Heart right ventricle (tissue), 16 donors: ENCODE results near the gene ID2. TPM values are rescaled to one million over a fixed set of nuclear protein-coding genes. Genes with fewer than 3 reads are reported as not detected.

Experiments used
- ATAC-seq, 8 donors: fragments of 200-7000 bp; cut with Tn5 transposase; one replicate each; pipeline ENCODE4 v1.9.1; 2020; ENCODE audit warnings: mild to moderate bottlenecking in 8 of 8, moderate library complexity in 8 of 8, moderate number of reproducible peaks in 1 of 8
- DNase-seq, 2 donors: peaks; one replicate each; pipeline ENCODE4 v3.0.0-alpha.2; 2020
- H3K27ac ChIP-seq, 10 donors: fragments of 200-600 bp; sonication (generic) in 2 of 10; one replicate each; pipeline versions ENCODE4 v1.5.0 to v1.8.0; 2020 to 2022; ENCODE audit warnings: mild to moderate bottlenecking in 3 of 10
- H3K27me3 ChIP-seq, 7 donors: fragments of 200-600 bp; one replicate each; pipeline ENCODE4 v1.8.0; 2021 to 2022; ENCODE audit warnings: mild to moderate bottlenecking in 2 of 7
- H3K36me3 ChIP-seq, 9 donors: fragments of 200-600 bp; sonication (generic) in 1 of 9; one replicate each; pipeline versions ENCODE4 v1.5.0 to v1.8.0; 2020 to 2022; ENCODE audit warnings: mild to moderate bottlenecking in 2 of 9
- H3K4me1 ChIP-seq, 9 donors: fragments of 200-600 bp; sonication (generic) in 1 of 9; one replicate each; pipeline versions ENCODE4 v1.5.0 to v1.8.0; 2020 to 2022; ENCODE audit warnings: mild to moderate bottlenecking in 4 of 9
- H3K4me3 ChIP-seq, 10 donors: fragments of 200-600 bp; sonication (generic) in 2 of 10; one replicate each; pipeline versions ENCODE4 v1.5.0 to v1.8.0; 2020 to 2022; ENCODE audit warnings: mild to moderate bottlenecking in 7 of 10, moderate library complexity in 2 of 10
- H3K9me3 ChIP-seq, 11 donors: fragments of 200-600 bp in 10 of 11; sonication (generic) in 2 of 11; one replicate each; pipeline versions ENCODE4 v1.5.0 to v1.8.0; 2013 to 2022; ENCODE audit warnings: mild to moderate bottlenecking in 2 of 11, control low read depth in 1 of 11, moderate library complexity in 1 of 11
- CTCF ChIP-seq, 9 donors: fragments of 200-600 bp; sonication (generic) in 2 of 9; IDR thresholded peaks; one replicate each; pipeline versions ENCODE4 v1.5.0 to v1.8.0; 2021 to 2022; ENCODE audit warnings: antibody characterized with exemption in 9 of 9, mild to moderate bottlenecking in 5 of 9, moderate library complexity in 1 of 9
- WGBS, 2 donors: extraction: QIAGEN DNeasy Blood & Tissue Kit; methylation state at CpG; one replicate each; pipeline ENCODE4 v1.1.7; 2013; ENCODE audit warnings: inconsistent platforms in 1 of 2; 5-methylcytosine and 5-hydroxymethylcytosine counted together
- intact Hi-C, 10 donors: fragments of 100-400 bp; cut with DNase I; formaldehyde crosslinking; loops; one replicate each; pipeline versions ENCODE4 v1.11.1 to v1.14.2; 2022
- polyA plus RNA-seq, 2 donors: library from polyadenylated mRNA; stranded (reverse); fragments of 200-250 nt; gene quantifications; one replicate each; pipeline ENCODE4 v1.2.3, GENCODE V29; 2013
- total RNA-seq, 10 donors: library from RNA; stranded (reverse); fragmentation: NEBNext Ultra II Directional in 3 of 10; extraction: Animal tissue kit (Norgen Biotek cat#: 25700) in 3 of 10; gene quantifications; one replicate each; pipeline versions ENCODE4 v1.2.1 to v1.2.4, GENCODE V29; 2021 to 2023
- donor health status: Arrhythmogenic right ventricular cardiomyopathy.
- donor health status: ischemic (EF 13 %, LVEDD 7.1; RV severe dilation, severe dysfunction).
- donor health status: healthy with polysubstance abuse.
- donor health status: DM: no; HTN: yes; CAD: no.
- donor health status: DM: no; HTN: no; CAD: no.
- donor health status: ischemic (EF 25% LVEDD 6.9; RV normal size, moderate dysfunction).
- donor health status: ischemic (EF 25% LVEDD 5.7; RV mildly dilated, moderate dysfunction).
- donor health status: healthy.
- donor health status: DM: yes; HTN: yes; CAD: no.
- donor health status: Ischemic cardiomyopathy.
- donor health status: ischemic (EF 35%, LVEDD 5.7; RV mildly dilated, moderate dysfunction).
- donor health status: nonischemic (EF 11% LVEDD 7.7; RV severe dilation, severe dysfunction).
- donor health status: DM: yes; HTN: yes; CAD: no.
- donor health status: PGD.
- donor health status: ischemic (EF 29% LVEDD 5.4; RV normal size, mild dysfunction).
- donor health status: nonischemic (EF 23%, LVEDD 6.1; RV moderate dilation, normal function).

ID2 gene
- total and polyA plus RNA-seq, 12 donors, result 20.8 to 113 (median 28.5) TPM

GRCh38 chr2:8649718-8650117 is 32.1 kb upstream of the ID2 start:
- 81 to 91% methylated on average over 6 of the region's 6 CpGs for WGBS, 2 donors
- no peak overlapping the region for H3K4me3 ChIP-seq
- DNase-seq, result no peak
- no peak for TF ChIP-seq CTCF (IDR thresholded peaks at IDR 0.05)
- H3K36me3 ChIP-seq, result no peaks in the 10 kb centered on the region
- ATAC-seq, result no peak
- H3K27ac ChIP-seq, result no peak overlapping the region
- no peaks in the 10 kb centered on the region for H3K27me3 ChIP-seq
- peaks cover 0 to 6% (median 0%) of the 10 kb centered on the region in 9 donors for H3K4me1 ChIP-seq
- no peaks in the 10 kb centered on the region for H3K9me3 ChIP-seq
- intact Hi-C loops, result no loop called here

DNA sequence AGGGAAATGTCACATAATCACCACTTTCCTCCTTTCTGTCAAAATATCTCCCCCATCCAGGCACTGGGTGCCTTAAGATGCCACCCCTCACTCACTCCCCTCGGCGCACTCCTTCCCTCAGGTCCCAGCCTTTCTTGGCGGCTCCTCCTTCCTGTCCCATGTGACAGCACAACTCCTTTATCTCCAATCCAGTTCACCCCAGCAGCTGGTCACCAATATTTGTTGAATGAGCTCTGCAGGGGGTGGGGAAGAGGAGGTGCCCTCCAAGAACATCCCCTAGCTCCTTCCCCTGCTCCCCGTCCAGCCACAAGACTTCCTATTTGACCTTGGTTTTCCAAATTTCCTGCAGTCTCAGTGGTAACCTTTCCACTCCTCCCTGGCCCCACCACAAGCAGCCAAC is 31.6 kb upstream of the ID2 start:
- H3K9me3 ChIP-seq, result no peaks in the 10 kb centered on the region
- DNase-seq, result no peak
- ATAC-seq, result no peak
- H3K27ac ChIP-seq, result no peak overlapping the region
- no peaks in the 10 kb centered on the region for H3K27me3 ChIP-seq
- H3K4me1 ChIP-seq, result peaks cover 0 to under 1% (median 0%) of the 10 kb centered on the region in 9 donors
- no peaks in the 10 kb centered on the region for H3K36me3 ChIP-seq
- intact Hi-C loops, result no loop called here
- TF ChIP-seq CTCF (IDR thresholded peaks at IDR 0.05), result no peak
- no peak overlapping the region for H3K4me3 ChIP-seq
- 87 to 91% methylated on average over 4 of the region's 4 CpGs for WGBS, 2 donors

DNA sequence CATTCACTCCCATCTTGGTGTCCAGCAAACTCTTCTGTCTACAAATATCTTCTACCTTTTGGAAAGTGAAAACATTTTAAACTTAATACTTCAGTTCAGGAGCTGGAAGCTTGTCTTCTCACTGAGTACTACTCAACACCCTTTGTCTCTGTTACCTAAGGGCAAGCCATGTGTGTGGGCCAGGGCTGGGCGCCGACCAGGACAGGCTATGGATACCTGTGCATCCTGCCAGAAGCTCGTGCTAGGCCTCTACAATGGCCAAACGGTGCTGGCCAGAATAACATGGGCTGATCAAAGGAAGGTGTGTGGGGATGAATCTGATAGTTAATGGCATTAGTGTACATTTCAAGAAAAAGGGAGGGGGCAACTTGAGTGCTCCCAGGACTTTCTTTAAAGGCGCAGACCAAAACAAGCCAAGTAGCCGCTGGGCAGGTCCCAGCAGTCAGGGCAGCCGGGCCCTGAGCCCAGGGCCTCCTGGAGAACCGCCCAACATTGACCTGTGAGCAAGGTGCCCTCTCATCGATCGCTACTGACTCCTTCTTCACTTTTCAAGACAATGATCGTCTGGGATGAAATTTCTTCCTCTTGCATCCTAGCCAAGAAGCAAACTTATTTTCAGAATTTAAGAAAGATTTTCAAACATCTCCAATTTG is 29.0 kb upstream of the ID2 start:
- H3K36me3 ChIP-seq, result no peaks in the 10 kb centered on the region
- H3K4me1 ChIP-seq, result no peaks in the 10 kb centered on the region
- WGBS, 2 donors, result 92 to 94% methylated on average over 11 of the region's 11 CpGs
- no peaks in the 10 kb centered on the region for H3K27me3 ChIP-seq
- no peak for DNase-seq
- no peak overlapping the region for H3K4me3 ChIP-seq
- intact Hi-C loops, result no loop called here
- no peak overlapping the region for H3K27ac ChIP-seq
- ATAC-seq, result no peak
- no peak for TF ChIP-seq CTCF (IDR thresholded peaks at IDR 0.05)
- H3K9me3 ChIP-seq, result no peaks in the 10 kb centered on the region

DNA sequence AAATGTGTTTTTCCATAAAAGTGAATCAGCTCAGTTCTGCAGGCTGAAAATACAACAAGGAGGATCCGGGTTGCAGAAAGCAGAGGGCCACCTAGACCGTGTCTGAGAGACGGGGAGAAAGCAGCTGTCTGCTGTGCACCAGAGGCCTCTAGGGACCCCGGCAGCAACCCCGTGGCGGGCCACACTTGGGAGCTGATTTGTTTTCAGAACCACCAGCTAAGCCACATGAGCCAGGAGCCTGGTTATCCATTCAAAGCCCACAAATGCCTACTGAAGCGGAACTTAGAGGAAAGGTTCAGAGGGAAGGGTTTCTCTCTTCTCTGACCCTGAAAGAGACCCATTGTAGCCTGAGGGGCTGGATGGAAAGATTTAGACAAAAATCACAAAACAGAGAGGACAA is 28.4 kb upstream of the ID2 start:
- no peaks in the 10 kb centered on the region for H3K36me3 ChIP-seq
- whole genome bisulfite sequencing, 2 donors, result 80 to 83% methylated on average over 7 of the region's 7 CpGs
- TF ChIP-seq CTCF (IDR thresholded peaks at IDR 0.05), result no peak

More for the DNA sequence above, 28.4 kb upstream of the ID2 start:
- Histone ChIP-seq H3K27me3 (no peaks in the 10 kb centered on the region), H3K4me1 (no peaks in the 10 kb centered on the region), H3K27ac (no peak overlapping the region), H3K4me3 (no peak overlapping the region), H3K9me3 (no peaks in the 10 kb centered on the region)
- no peak for DNase-seq
- ATAC-seq, result no peak
- intact Hi-C loops, result no loop called here
